ENCODE results near the gene RITA1. TPM values are rescaled to one million over a fixed set of nuclear protein-coding genes. Genes with fewer than 3 reads are reported as not detected.

RITA1 gene
- total RNA-seq, 1 experiment from 2014 or later, result 20.7 TPM

DNA sequence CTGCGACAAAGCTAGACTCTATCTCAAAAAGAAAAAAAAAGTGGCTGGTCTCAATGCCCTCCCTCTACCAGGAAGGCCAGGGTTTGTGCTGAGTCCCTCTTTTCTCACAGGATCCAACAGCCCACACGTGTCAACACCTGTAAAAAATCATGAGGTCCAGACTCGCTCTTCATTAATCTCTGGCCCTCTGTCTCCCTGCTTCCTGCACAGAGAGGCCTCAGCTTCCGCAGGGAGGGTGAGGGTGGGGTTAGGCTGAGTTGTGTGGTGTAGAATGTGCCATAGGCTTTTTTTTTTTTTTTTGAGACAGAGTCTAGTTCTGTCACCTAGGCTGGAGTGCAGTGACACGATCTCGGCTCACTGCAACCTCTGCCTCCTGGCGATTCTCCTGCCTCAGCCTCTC is 29.9 kb upstream of the RITA1 start:
- POLR2A ChIA-PET, result no interaction called here
- ATAC-seq, result no peak
- H3K4me3 ChIP-seq (replicated peaks in 1 of 2; ENCODE audit: low read depth in 1 of 2, low read length in 2 of 2), result no peak overlapping the region
- no peaks in the 10 kb centered on the region for H3K9me2 ChIP-seq (ENCODE audit: insufficient read depth)
- no peaks in the 10 kb centered on the region for H3K9me3 ChIP-seq (ENCODE audit: control insufficient read depth in 1 of 2, insufficient read depth in 1 of 2, low read depth in 1 of 2, low read length in 2 of 2)
- H3K4me1 ChIP-seq (ENCODE audit: control insufficient read depth in 1 of 2, insufficient read depth in 2 of 2, low read length in 2 of 2), result peaks cover 5 to 18% of the 10 kb centered on the region in 2 experiments; a peak in 3 of 4 replicates
- no peak overlapping the region for H3K4me2 ChIP-seq (ENCODE audit: low read length)
- RAD21 ChIA-PET (ENCODE audit: low non-redundant PET in 1 of 2, low total read pairs in 2 of 2, uncharacterized antibody in 2 of 2, unreplicated experiment in 2 of 2), result no interaction called here
- no peak overlapping the region for H3K27ac ChIP-seq (ENCODE audit: low read depth, low read length)
- H4K20me1 ChIP-seq (ENCODE audit: insufficient read depth), result no peaks in the 10 kb centered on the region
- TF ChIP-seq TCF7L2 (IDR thresholded peaks at IDR 0.05; ENCODE audit: borderline replicate concordance, extremely low read depth, insufficient read depth, insufficient read length), result no peak
- no peak for TF ChIP-seq ATF3 (IDR thresholded peaks at IDR 0.05)
- TF ChIP-seq ZBTB33 (IDR thresholded peaks at IDR 0.05; ENCODE audit: extremely low read depth, insufficient replicate concordance, low read length), result no peak
- TF ChIP-seq SIN3A (IDR thresholded peaks at IDR 0.05; ENCODE audit: low read depth), result no peak
- no peak for TF ChIP-seq JUND (IDR thresholded peaks at IDR 0.05)
- no peak for TF ChIP-seq YY1 (IDR thresholded peaks at IDR 0.05; ENCODE audit: extremely low read depth, insufficient replicate concordance, low read depth, low read length)
- TF ChIP-seq CEBPB (IDR thresholded peaks at IDR 0.05; ENCODE audit: low read depth), result no peak
- TF ChIP-seq POLR2A (IDR thresholded peaks at IDR 0.05; ENCODE audit: borderline replicate concordance, extremely low read depth, insufficient read depth, insufficient read length), result no peak
- intact Hi-C loops (cut with micrococcal nuclease), result no loop called here
- H3K9ac ChIP-seq (ENCODE audit: low read length), result no peak overlapping the region
- DNase-seq (ENCODE audit: low read depth, low spot score), result no peak
- H2AFZ ChIP-seq (ENCODE audit: low read depth, low read length, poor library complexity, severe bottlenecking), result no peak overlapping the region
- BruUV-seq (replicated peaks), result no TSS peak
- H3K36me3 ChIP-seq (ENCODE audit: control insufficient read depth in 1 of 2, insufficient read depth in 2 of 2, low read length in 2 of 2), result peaks cover 16 to 24% of the 10 kb centered on the region in 2 experiments; a peak in 3 of 4 replicates
- H3K79me2 ChIP-seq (ENCODE audit: insufficient read depth, low read length), result no peaks in the 10 kb centered on the region
- H3K27me3 ChIP-seq (ENCODE audit: insufficient read depth, low read length), result no peaks in the 10 kb centered on the region
- CTCF ChIA-PET, result interaction anchor here (1.2 kb wide), 1 partner anchor 19 kb away, joined by 5 read pairs; no protein-coding TSS in a partner anchor
